ENCODE results near the gene LHCGR. TPM values are rescaled to one million over a fixed set of nuclear protein-coding genes. Genes with fewer than 3 reads are reported as not detected.

Gene LHCGR
- total and polyA plus RNA-seq, 2 of the 13 experiments (the other 11 are each of a cell fraction or from before 2014, with no cell fraction given), result not detected

- ATAC-seq, result no peak
- H3K27me3 ChIP-seq (ENCODE audit: control insufficient read depth in 1 of 2, insufficient read depth in 2 of 2, low read length in 2 of 2), result peaks cover 3 to 27% of the 10 kb centered on the region in 2 experiments; a peak in 4 of 5 replicates
- H3K4me1 ChIP-seq (ENCODE audit: insufficient read depth, low read length), result no peaks in the 10 kb centered on the region
- H2AFZ ChIP-seq (ENCODE audit: low read length), result no peak overlapping the region
- DNase-seq (ENCODE audit: low spot score), result no peak
- CTCF ChIA-PET (ENCODE audit: low intra/inter-chr PET ratio, low total read pairs), result no interaction called here
- H3K79me2 ChIP-seq (ENCODE audit: insufficient read depth, low read length), result no peaks in the 10 kb centered on the region
- 2% methylated on average over 3 of the region's 3 CpGs for WGBS (ENCODE audit: low lambda C conversion rate)
- no peak overlapping the region for H3K27ac ChIP-seq (ENCODE audit: extremely low read length, insufficient read depth, low read length)
- intact Hi-C loops (cut with micrococcal nuclease; ENCODE audit: unreplicated experiment) (no loop called here), in situ Hi-C loops (cut with HindIII; ENCODE audit: extremely low pct_ligation_motif_present, low pct_unique_long_range_greater_than_20kb) (no loop called here)
- no peak overlapping the region for H3K4me3 ChIP-seq (replicated peaks in 1 of 3; ENCODE audit: insufficient read depth in 1 of 3, low read depth in 2 of 3, low read length in 3 of 3)
- no peaks in the 10 kb centered on the region for H3K9me3 ChIP-seq (ENCODE audit: low read length)
- H3K36me3 ChIP-seq (replicated peaks in 1 of 2; ENCODE audit: control insufficient read depth in 1 of 2, insufficient read depth in 2 of 2, low read length in 2 of 2), result no peaks in the 10 kb centered on the region
- H3K4me2 ChIP-seq (ENCODE audit: low read depth, low read length), result no peak overlapping the region
- no peaks in the 10 kb centered on the region for H4K20me1 ChIP-seq (ENCODE audit: insufficient read depth, low read length)
- no peak for FAIRE-seq
- no TSS peak for BruUV-seq (replicated peaks)
- no peak overlapping the region for H3K9ac ChIP-seq (ENCODE audit: insufficient read depth, low read depth, low read length)
- TF ChIP-seq NCOA1 (CRISPR knock-in tag; IDR thresholded peaks at IDR 0.05) (no peak), SP2 (CRISPR knock-in tag; IDR thresholded peaks at IDR 0.05) (no peak), POLR2A (IDR thresholded peaks at IDR 0.05; ENCODE audit: insufficient read depth in 1 of 2, low read depth in 2 of 2, low read length in 2 of 2) (no peak), STAT6 (CRISPR knock-in tag; IDR thresholded peaks at IDR 0.05; ENCODE audit: borderline replicate concordance) (no peak), ARNT (IDR thresholded peaks at IDR 0.05) (no peak), ZNF746 (CRISPR knock-in tag; IDR thresholded peaks at IDR 0.05) (no peak), ZNF224 (CRISPR knock-in tag; IDR thresholded peaks at IDR 0.05) (no peak), HNRNPK (IDR thresholded peaks at IDR 0.05; ENCODE audit: low read depth, low read length, poor library complexity, severe bottlenecking) (no peak), ZHX1 (CRISPR knock-in tag; IDR thresholded peaks at IDR 0.05; ENCODE audit: low read depth) (no peak), NR2C2 (CRISPR knock-in tag; IDR thresholded peaks at IDR 0.05; ENCODE audit: borderline replicate concordance) (no peak)
- TF ChIP-seq, protein P1, sequence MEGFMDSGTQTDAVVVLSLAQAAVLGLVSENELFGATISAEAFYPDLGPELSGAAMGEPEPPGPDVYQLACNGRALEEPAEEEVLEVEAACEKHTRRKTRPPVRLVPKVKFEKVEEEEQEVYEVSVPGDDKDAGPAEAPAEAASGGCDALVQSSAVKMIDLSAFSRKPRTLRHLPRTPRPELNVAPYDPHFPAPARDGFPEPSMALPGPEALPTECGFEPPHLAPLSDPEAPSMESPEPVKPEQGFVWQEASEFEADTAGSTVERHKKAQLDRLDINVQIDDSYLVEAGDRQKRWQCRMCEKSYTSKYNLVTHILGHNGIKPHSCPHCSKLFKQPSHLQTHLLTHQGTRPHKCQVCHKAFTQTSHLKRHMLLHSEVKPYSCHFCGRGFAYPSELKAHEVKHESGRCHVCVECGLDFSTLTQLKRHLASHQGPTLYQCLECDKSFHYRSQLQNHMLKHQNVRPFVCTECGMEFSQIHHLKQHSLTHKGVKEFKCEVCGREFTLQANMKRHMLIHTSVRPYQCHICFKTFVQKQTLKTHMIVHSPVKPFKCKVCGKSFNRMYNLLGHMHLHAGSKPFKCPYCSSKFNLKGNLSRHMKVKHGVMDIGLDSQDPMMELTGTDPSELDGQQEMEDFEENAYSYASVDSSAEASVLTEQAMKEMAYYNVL (CRISPR knock-in tag; IDR thresholded peaks at IDR 0.05; ENCODE audit: borderline replicate concordance), result no peak
- TF ChIP-seq, protein P2, sequence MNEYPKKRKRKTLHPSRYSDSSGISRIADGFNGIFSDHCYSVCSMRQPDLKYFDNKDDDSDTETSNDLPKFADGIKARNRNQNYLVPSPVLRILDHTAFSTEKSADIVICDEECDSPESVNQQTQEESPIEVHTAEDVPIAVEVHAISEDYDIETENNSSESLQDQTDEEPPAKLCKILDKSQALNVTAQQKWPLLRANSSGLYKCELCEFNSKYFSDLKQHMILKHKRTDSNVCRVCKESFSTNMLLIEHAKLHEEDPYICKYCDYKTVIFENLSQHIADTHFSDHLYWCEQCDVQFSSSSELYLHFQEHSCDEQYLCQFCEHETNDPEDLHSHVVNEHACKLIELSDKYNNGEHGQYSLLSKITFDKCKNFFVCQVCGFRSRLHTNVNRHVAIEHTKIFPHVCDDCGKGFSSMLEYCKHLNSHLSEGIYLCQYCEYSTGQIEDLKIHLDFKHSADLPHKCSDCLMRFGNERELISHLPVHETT (CRISPR knock-in tag; conservative IDR thresholded peaks at IDR 0.05), result no peak
- POLR2A ChIA-PET, result no interaction called here
These were observed 765 bp upstream of the LHCGR start for GRCh38 chr2:48756289-48756688.

Data from HepG2 (cell line).